ENCODE measurements around the gene YPEL1.

DNA sequence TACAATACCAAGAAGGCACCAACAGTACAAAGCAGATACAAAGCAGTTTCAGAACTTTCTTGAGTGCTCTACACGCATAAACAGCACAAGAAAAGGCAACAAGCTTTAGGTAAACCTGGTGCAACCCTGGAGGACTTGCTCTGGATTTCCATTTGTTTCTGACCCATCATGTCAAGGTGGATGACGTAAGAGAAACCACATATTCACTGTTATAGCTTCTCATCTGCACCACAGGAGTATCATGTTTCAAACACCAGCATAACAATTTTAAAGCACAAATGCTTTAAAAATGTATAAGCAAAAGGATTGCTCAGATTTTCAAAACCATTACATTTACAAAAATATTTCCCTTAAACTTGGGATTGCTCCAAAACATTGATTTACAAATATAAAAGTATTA lies 25.0 kb upstream of the YPEL1 start:
- TF ChIP-seq, protein P1, sequence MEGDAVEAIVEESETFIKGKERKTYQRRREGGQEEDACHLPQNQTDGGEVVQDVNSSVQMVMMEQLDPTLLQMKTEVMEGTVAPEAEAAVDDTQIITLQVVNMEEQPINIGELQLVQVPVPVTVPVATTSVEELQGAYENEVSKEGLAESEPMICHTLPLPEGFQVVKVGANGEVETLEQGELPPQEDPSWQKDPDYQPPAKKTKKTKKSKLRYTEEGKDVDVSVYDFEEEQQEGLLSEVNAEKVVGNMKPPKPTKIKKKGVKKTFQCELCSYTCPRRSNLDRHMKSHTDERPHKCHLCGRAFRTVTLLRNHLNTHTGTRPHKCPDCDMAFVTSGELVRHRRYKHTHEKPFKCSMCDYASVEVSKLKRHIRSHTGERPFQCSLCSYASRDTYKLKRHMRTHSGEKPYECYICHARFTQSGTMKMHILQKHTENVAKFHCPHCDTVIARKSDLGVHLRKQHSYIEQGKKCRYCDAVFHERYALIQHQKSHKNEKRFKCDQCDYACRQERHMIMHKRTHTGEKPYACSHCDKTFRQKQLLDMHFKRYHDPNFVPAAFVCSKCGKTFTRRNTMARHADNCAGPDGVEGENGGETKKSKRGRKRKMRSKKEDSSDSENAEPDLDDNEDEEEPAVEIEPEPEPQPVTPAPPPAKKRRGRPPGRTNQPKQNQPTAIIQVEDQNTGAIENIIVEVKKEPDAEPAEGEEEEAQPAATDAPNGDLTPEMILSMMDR (IDR thresholded peaks at IDR 0.05) = no peak
- TF ChIP-seq POLR2A (IDR thresholded peaks at IDR 0.05) = no peak

All from esophagus squamous epithelium (tissue), 4 donors.